UCSD-AML1 (cell line): ENCODE measurements around the gene PPP2R2B.

Source experiments
- DNase-seq: peaks from one replicate; lab custom pipeline; 2025; ENCODE audit not compliant: unreplicated experiment; lab: John Stamatoyannopoulos, UW

Gene PPP2R2B

GRCh38 chr5:146828385-146828784 lies 50.2 kb downstream of the PPP2R2B start:
- no peak for DNase-seq

- DNase-seq = no peak
Measured at GRCh38 chr5:146827901-146828300, 50.7 kb downstream of the PPP2R2B start.

- DNase-seq = peak; percentile 20
Measured at GRCh38 chr5:146825033-146825432, 53.5 kb downstream of the PPP2R2B start.

- DNase-seq = no peak
Measured at GRCh38 chr5:146821732-146822131, 56.8 kb downstream of the PPP2R2B start.

- DNase-seq = no peak
Measured at GRCh38 chr5:146820987-146821386, 57.6 kb downstream of the PPP2R2B start.

- DNase-seq = no peak
Measured at GRCh38 chr5:146818822-146819221, 59.7 kb downstream of the PPP2R2B start.

GRCh38 chr5:146817973-146818372 lies 60.6 kb downstream of the PPP2R2B start:
- DNase-seq = no peak

GRCh38 chr5:146816775-146817387 lies 61.7 kb downstream of the PPP2R2B start:
- no peak for DNase-seq

GRCh38 chr5:146815411-146815810 lies 63.1 kb downstream of the PPP2R2B start:
- no peak for DNase-seq

- DNase-seq = no peak
Measured at GRCh38 chr5:146813346-146814157, 65.0 kb downstream of the PPP2R2B start.

- DNase-seq = no peak
Measured at GRCh38 chr5:146805081-146805480, 73.5 kb downstream of the PPP2R2B start.

GRCh38 chr5:146802945-146803522 lies 75.5 kb downstream of the PPP2R2B start:
- no peak for DNase-seq

GRCh38 chr5:146799671-146800070 lies 78.9 kb downstream of the PPP2R2B start:
- DNase-seq = no peak

GRCh38 chr5:146799231-146799630 lies 79.3 kb downstream of the PPP2R2B start:
- DNase-seq = no peak

GRCh38 chr5:146797658-146798057 lies 80.9 kb downstream of the PPP2R2B start:
- DNase-seq = no peak

- no peak for DNase-seq
Measured at GRCh38 chr5:146796911-146797310, 81.6 kb downstream of the PPP2R2B start.

- DNase-seq = no peak
Measured at GRCh38 chr5:146796144-146796543, 82.4 kb downstream of the PPP2R2B start.

- no peak for DNase-seq
Measured at GRCh38 chr5:146794326-146795029, 84.1 kb downstream of the PPP2R2B start.

GRCh38 chr5:146793709-146794108 lies 84.8 kb downstream of the PPP2R2B start:
- no peak for DNase-seq

- no peak for DNase-seq
Measured at GRCh38 chr5:146791471-146791870, 87.1 kb downstream of the PPP2R2B start.
